Breast epithelium (tissue), 3 donors: ENCODE results near the gene SLC17A3.

Experiments
- POLR2AphosphoS5 ChIP-seq, 3 donors: sonication (generic); formaldehyde crosslinking; IDR thresholded peaks; one replicate each; pipeline ENCODE4 v1.6.1; 2017; ENCODE audit warnings: antibody characterized with exemption in 3 of 3
- TF ChIP-seq, protein P1 (sequence below), 3 donors: fragments of 450-650 bp; IDR thresholded peaks; one replicate each; pipeline ENCODE4 v1.5.1; 2016 to 2017; ENCODE audit warnings: antibody characterized with exemption in 3 of 3, mild to moderate bottlenecking in 3 of 3, moderate library complexity in 3 of 3

DNA sequence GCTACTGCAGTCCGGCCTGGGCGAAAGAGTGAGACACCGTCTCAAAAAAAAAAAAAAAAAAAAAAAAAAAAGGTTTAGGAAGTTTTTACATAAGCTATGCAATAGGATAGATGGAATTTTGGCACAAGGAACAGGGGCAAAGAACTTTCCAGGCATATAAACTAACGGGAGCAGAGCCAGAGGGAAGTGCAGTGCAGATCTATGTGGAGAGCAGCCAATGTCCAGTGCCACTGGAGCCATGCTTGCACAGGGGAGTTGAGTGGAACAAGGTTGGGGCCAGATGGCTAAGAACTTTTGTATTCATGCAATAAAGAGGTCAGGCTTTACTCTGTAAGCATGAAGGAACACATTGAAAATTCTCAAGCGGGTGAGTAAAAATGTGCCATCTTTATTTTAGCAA is 45.6 kb upstream of the SLC17A3 start:
- TF ChIP-seq POLR2AphosphoS5 (IDR thresholded peaks at IDR 0.05): no peak
- TF ChIP-seq, protein P1, sequence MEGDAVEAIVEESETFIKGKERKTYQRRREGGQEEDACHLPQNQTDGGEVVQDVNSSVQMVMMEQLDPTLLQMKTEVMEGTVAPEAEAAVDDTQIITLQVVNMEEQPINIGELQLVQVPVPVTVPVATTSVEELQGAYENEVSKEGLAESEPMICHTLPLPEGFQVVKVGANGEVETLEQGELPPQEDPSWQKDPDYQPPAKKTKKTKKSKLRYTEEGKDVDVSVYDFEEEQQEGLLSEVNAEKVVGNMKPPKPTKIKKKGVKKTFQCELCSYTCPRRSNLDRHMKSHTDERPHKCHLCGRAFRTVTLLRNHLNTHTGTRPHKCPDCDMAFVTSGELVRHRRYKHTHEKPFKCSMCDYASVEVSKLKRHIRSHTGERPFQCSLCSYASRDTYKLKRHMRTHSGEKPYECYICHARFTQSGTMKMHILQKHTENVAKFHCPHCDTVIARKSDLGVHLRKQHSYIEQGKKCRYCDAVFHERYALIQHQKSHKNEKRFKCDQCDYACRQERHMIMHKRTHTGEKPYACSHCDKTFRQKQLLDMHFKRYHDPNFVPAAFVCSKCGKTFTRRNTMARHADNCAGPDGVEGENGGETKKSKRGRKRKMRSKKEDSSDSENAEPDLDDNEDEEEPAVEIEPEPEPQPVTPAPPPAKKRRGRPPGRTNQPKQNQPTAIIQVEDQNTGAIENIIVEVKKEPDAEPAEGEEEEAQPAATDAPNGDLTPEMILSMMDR (IDR thresholded peaks at IDR 0.05): no peak
